Activated T-cell treated with anti-CD3 and anti-CD28 coated beads for 48 hours (primary cell): ENCODE results near the gene PDZD2.
"Not testable (repeated sequence)": the region's sequence is repeated elsewhere in the genome, so short reads cannot be mapped to it uniquely, and the experiment has no call there.

Experiments
- DNase-seq: peaks from one replicate; pipeline ENCODE4 v3.0.0-alpha.2; 2020; ENCODE audit warnings: low read depth

PDZD2 gene

GRCh38 chr5:31935496-31936369, 296.8 kb downstream of the PDZD2 start:
- DNase-seq = no peak

- DNase-seq = no peak
These were observed 297.8 kb downstream of the PDZD2 start for GRCh38 chr5:31936683-31937082.

DNA sequence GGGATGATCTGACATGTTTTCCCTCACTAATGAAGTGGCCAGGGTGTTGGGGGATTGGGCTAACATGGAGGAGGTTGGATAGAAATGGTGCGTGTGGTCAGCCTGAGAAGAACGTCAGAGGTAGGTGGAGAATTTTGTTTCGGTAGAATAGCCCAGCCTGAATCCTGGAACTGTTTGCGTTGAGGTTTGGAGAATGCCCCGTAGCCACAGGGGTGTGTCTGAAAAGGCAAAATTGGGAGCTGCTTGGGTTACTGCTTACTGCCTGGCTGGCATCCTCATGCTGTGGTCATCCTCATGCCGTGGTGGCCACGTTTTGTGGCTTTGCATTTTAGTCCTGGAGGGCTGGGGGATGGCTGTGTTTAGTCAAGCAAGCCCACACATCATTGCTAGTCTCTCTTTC, 298.3 kb downstream of the PDZD2 start:
- no peak for DNase-seq

- no peak for DNase-seq
These were observed 298.8 kb downstream of the PDZD2 start for GRCh38 chr5:31937703-31938102.

GRCh38 chr5:31939151-31939550, 300.2 kb downstream of the PDZD2 start:
- no peak for DNase-seq

DNA sequence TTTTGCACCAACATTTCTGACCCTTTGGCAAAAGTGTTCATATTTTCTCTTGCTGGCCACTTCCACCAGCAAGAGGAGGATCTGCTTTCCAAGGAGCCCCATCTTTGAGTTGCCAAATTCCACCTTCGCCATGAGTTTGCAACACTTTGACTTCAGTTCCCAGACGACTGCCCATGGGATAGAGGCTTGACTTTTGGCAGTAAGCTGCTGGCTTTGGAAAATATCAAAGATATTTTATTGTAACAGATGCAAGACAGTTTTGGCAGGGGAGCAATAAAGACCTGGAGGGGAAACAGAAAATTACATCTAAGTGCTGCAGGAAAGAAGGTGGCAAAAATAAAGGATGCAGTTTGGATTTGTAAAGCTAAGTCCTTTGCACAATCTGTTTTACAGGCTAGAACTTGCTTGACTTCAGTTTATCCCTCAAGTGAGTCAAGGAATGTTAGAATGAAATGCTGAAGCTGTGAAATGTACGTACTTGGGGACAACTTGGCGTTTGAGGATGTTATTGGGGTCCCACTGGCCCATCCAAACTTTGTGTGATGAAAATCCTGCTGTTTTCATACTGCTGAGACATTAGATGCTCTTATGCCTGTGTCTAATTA, 302.3 kb downstream of the PDZD2 start:
- DNase-seq = no peak

GRCh38 chr5:31942546-31942945, 303.6 kb downstream of the PDZD2 start:
- no peak for DNase-seq

GRCh38 chr5:31944684-31945445, 305.9 kb downstream of the PDZD2 start:
- no peak for DNase-seq

DNA sequence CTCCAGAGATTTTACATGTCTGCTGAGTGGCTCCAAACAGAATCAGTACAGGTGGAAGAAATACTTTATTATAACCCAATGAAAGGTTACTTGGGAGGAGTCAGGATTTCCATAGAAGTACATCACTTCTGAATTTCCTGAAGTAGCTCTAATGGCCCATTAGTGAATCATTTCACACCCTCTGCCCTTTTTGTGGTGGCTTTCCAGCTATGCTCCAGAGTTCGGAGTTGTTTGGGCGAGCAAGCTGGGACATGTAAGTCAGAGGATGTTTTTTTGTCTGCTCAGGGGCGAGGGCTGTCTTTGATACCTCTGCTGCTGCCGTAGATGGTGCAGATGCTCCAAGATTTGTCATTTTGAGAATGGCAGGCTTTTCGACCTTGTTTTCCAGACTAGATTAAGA, 309.1 kb downstream of the PDZD2 start:
- DNase-seq = no peak

- no peak for DNase-seq
These were observed 313.1 kb downstream of the PDZD2 start for GRCh38 chr5:31952067-31952466.

- no peak for DNase-seq
These were observed 315.2 kb downstream of the PDZD2 start for GRCh38 chr5:31954091-31954490.

- no peak for DNase-seq
These were observed 318.2 kb downstream of the PDZD2 start for GRCh38 chr5:31957151-31957550.

GRCh38 chr5:31962351-31962751, 323.4 kb downstream of the PDZD2 start:
- no peak for DNase-seq

GRCh38 chr5:31962871-31963307, 324.0 kb downstream of the PDZD2 start:
- no peak for DNase-seq

DNA sequence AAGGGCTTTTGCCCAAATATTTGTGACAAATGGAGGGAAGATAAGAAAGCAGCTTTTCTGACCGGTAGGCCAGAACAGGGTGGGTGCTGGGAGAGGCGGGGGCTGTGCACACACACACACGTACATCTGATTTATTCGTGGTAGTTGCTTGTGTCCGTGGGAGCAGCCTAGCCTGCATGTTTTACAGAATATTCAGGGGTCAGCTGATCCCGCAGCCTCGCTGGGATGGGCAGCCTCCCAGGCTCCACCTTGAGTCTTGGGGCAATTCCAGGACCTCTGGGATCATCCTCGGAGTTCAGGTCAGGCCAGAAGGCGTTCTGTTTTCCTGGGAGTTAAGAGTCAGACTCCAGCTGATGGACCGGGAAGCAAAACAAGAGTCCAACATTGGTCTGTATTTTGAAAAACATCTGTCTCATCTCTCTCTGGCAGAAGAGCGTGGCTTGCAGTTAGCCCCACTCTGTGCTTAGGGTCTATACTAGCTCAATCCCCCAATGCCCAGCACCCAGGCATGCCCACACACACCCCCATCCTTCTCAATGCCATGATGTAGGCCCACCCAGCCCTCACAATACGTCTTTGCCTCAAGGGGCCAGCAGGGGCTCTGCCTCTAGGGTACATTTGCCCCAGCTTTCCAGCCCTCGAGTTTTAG, 324.6 kb downstream of the PDZD2 start:
- DNase-seq = no peak

- DNase-seq = no peak
These were observed 325.1 kb downstream of the PDZD2 start for GRCh38 chr5:31964007-31964360.

DNA sequence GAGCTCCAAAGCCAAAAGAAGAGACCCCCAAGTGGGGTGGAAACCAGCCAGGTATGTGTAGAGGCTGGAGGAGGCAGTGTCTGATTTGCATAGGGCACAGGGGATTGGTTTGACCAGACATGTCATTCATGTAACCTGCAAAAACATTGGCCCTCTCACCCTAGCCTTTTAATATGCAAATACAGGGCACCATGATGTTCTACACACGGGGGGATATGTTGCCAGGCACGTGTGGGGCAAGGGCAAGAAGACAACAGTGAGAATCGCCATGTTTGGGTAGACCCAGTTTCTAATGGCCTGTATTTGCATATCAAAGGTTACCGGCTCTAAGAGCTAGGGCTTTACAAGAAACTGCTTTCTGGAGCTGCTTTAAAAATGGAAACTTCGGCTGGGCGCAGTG, 326.3 kb downstream of the PDZD2 start:
- no peak for DNase-seq

DNA sequence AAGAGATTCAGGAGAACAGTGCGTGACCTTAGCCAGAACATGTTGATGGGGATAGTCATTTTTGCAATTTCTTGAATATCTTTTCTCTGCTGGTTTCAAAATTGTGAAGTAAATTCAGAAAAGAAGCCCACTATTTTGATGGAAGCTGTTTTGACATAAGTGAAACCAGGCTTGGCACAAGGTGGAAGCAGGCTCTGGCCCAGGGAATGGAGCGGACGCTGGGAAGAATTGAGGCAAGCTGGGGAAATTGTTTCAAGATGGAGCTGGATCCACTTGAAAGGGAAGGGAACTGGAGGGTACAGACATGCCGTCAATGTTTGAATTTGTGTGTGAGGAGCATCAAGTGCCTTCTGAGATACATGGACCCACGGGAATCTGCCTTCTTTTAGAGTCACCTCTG, 328.0 kb downstream of the PDZD2 start:
- no peak for DNase-seq

DNA sequence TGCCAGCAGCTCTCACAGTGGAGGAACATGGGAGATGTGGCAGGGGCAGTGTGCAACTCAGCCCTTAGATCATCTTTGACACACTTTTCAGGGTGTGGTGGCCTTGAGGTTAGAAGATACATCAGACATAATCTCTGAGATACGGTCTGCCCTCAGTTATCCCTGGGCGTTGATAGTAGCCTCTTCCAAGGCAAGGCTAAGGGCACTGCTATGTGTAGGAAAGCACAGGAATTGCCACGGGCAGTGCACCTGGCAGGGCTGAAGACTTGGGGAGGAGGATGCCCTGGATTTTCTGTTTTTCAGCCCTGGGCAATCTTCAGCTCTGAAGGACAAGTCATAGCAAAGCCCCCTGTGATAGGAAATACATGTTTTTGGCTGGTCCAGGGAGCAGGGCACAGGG, 328.5 kb downstream of the PDZD2 start:
- no peak for DNase-seq

DNA sequence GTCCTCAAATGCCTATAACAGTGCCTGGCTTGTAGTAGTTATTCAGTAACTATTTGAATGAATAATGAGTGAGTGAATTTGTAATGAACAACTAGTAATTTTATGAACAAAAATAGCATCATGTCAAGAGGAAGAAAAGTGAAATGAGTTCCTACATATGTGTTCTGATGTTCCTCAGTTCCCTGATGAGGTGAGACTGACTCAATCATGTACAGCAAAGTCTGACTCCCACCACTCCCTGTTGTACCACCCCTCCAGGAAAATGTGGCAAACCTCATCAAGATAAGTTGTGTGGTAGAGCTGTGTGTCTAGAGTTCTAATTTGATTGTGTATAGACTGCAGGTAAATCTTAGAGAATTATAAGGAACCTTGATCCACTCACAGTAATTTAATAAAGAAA, 333.6 kb downstream of the PDZD2 start:
- no peak for DNase-seq

GRCh38 chr5:31975189-31975612, 336.3 kb downstream of the PDZD2 start:
- DNase-seq = not testable (repeated sequence)

DNA sequence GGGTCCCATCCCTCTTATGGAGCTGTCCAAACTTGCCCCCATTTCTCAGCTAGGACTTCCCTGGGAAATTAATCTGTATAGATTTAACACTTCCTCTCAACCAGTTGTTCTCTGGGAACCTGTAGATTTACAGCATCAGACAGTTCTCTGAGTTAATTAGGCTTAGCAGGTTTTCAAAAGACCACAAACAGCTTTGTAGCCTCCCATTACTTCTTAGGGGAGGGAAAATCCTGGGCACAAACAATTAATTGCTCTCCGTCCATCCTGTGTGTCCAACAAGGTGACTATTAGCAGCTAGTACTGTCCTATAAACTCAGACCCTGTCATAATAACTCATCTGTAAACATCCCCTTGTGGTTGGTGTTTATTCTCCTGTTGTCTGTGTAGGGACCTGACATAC, 337.2 kb downstream of the PDZD2 start:
- no peak for DNase-seq
